OCI-LY3 (cell line): ENCODE results near the gene FSIP1.

Experiments used
- EZH2phosphoT487 ChIP-seq: fragments of 200-600 bp; shearing (Covaris generic); IDR thresholded peaks from 2 replicates; pipeline ENCODE4 v1.6.1; 2018; ENCODE audit warnings: antibody characterized with exemption, mixed run types, low read depth
- TF ChIP-seq, protein P1 (sequence below): fragments of 200-600, 300-600 bp; sonication (generic); IDR thresholded peaks from 2 replicates; pipeline ENCODE4 v1.5.1; 2014; ENCODE audit warnings: antibody characterized with exemption, low read length, low read depth

DNA sequence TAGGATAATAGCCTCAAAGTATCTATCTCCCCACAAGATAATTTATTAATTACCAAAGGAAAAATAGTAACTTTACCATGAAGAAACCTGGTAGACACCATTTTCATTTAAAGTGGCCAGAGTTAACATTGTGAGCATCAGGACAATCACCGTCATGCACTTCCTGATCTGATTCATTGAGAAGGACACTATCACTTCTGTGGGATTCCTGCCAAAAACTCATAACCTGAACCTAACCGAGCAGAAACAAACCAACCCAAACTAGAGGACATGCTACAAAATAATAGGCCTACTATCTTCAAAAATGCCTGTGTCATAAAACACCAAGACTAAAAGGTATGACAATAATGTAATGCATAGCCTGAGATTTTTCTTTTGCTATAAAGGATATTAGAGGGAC is 39.0 kb downstream of the FSIP1 start:
- TF ChIP-seq, protein P1, sequence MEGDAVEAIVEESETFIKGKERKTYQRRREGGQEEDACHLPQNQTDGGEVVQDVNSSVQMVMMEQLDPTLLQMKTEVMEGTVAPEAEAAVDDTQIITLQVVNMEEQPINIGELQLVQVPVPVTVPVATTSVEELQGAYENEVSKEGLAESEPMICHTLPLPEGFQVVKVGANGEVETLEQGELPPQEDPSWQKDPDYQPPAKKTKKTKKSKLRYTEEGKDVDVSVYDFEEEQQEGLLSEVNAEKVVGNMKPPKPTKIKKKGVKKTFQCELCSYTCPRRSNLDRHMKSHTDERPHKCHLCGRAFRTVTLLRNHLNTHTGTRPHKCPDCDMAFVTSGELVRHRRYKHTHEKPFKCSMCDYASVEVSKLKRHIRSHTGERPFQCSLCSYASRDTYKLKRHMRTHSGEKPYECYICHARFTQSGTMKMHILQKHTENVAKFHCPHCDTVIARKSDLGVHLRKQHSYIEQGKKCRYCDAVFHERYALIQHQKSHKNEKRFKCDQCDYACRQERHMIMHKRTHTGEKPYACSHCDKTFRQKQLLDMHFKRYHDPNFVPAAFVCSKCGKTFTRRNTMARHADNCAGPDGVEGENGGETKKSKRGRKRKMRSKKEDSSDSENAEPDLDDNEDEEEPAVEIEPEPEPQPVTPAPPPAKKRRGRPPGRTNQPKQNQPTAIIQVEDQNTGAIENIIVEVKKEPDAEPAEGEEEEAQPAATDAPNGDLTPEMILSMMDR, result no peak
- no peak for TF ChIP-seq EZH2phosphoT487
